GM21447 (cell line): ENCODE data around the gene SH3BP2.

Experiments used
- ATAC-seq: cut with Tn5 transposase; IDR thresholded peaks from one replicate; pipeline ENCODE4 v1.9.1; 2021; ENCODE audit not compliant: unreplicated experiment

SH3BP2 gene

DNA sequence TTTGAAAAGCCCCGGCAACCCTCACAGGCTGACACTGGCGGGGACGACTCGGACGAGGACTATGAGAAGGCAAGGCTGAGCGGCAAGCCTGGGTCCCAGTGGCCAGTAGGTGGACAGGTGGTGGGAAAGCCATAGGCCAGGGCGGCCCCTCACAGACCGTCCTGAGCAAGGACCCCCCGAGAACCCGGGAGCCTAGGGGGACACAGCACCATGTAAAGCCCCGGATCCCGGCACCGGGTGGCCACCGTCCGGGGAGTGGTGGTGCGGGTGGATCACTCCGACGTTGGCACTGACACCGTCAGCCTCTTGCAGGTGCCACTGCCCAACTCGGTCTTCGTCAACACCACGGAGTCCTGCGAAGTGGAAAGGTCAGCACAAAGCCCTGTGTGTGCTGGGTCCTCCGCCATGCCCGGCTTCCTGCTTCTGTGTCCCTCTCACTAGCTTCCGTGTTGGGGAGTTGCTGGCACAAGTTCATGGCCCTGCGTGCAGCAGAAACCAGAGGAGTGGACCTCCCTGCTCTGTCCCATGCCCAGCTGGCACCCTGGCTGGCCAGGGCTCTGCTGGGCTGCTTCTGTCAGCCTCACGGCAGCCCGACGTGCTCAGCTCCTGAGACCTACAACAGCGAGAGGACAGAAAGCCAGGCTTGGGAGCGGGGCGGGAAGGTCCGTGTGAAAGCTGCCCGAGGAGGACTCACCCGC is 38.9 kb downstream of the SH3BP2 start:
- no peak for ATAC-seq

DNA sequence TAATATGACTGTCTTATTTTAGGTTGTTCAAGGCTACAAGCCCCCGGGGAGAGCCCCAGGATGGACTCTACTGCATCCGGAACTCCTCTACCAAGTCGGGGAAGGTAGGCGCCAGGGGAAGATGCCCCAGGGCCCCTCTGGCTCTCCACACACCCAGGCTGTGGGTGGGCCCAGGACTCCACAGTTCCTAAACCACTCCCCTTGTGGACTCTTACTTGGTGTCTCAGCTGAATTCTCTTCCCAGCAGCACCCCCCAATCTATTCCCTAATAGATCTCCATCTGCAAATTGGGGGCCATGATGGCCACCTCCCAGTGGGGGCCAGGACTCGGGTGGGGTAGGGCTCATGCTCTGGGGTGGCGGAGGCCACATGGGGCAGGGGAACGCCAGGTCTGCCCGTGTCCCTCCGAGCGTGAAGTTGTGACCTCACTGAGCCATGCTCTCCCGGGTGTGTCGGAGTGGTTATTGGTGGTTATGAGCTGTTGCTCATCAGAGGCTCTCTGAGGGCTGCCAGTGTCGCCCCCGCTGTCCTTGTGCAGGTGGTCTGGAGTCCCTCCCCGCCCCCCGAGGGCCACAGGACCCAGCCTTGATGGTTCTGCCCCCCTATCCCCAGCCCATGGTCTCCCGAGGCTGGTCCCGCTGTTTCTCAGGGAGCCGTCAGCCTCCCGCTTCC is 39.6 kb downstream of the SH3BP2 start:
- peak; percentile 70 for ATAC-seq

DNA sequence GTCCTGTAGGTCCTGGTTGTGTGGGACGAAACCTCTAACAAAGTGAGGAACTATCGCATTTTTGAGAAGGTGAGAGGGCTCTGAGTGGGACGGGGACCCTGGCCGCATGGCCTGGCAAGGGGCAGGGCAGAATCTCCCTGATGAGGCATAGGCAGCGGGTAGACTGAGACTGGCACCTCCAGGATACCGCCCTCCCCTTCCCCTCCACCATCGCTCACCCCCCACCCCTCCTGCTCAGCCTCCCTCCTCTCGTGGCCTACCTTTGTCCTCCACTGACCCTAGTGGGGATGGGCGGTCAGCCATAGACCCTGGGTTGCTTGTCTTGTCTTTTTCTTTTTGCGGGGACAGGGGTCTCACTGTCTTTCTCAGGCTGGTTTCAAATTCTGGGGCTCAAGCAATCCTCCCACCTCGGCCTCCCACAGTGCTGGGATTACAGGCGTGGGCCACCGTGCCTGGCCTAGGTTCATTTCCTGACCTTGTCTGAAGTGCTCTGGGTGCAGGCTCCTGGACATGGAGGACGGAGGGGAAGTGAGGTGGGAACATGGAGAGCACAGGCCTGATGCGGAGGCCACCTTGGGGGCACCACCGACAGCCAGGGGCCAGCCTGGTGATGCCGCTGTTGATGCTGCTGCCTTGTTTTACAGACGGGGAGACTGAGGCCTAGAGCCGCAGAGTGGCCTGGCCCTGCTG is 40.2 kb downstream of the SH3BP2 start:
- ATAC-seq, result no peak

DNA sequence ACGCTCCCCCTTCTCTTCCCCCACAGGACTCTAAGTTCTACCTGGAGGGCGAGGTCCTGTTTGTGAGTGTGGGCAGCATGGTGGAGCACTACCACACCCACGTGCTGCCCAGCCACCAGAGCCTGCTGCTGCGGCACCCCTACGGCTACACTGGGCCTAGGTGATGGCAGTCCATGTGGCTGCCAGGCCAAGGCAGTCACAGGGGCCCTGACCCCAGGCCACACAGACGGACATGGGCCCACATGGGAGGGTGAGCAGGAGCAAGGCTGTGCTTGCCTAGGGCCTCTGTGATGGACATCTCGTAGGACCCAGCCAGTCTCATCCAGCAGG is 40.8 kb downstream of the SH3BP2 start:
- no peak for ATAC-seq

DNA sequence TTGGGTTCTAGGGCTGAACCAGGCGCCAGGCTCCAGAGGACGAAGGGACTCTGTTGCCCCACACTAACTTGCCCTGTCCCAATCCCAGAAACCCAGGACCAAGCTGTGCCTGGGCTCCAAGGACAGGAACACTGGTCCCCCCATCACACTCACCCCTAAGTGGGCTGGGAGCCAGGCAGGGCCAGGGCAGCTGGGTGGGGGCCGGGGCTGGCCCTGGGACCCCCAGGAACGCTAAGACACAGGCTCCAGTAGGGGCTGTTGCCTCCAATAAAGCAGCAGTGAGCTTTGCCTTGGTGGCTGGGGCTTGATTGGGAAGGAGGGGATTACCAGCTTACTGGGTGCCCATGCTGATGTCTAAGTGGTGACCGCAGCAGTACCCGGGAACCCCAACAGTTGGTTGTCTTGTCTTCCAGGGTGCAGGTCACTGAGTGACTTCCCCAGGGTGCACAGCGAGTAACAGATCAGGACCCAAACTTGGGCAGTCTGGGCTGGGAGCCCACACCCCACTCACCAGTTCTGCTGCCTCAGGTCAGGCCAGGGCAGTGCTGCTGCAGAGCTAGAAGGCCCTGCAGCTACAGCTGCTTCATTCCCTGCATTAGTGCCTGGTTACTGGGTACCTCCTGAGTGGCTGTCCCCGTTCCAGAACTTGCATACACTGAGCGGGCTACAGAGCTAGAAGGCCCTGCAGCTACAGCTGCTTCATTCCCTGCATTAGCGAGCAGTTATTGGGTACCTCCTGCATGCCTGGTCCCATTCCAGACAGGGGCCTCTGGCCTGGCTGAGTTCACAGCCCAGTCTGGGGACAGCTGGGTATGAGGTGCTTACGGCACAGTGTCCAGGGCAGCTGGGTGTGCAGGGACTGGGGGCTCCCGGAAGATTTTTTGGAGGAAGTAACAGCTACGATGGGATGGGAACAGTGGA is 41.4 kb downstream of the SH3BP2 start:
- ATAC-seq, result no peak

GRCh38 chr4:2835978-2836377 is 43.1 kb downstream of the SH3BP2 start:
- no peak for ATAC-seq

DNA sequence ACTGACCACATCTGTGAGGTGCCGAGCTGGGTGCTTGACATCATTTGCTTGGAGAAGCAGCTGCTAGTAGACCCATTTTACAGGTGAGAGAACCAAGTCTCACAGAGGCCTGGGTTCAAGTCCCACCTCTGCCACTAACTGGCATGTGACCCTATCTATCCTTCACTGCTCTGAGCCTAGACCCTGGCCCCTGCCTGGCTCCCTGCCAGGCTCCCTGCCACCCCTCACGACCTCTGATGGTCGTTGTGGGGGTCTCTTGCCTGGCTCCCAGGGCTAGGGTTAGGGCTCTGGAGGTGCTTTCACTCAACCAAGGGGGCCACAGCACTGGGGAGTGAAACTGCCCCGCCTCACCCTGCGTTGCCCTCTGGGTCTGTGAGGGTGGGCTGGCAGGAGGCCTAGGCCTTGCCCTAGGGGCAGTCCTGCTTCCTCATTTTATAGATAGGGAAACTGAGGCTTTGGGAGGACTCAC is 43.5 kb downstream of the SH3BP2 start:
- ATAC-seq, result no peak

- ATAC-seq, result no peak
These were observed 44.4 kb downstream of the SH3BP2 start for GRCh38 chr4:2837110-2837903.

- no peak for ATAC-seq
These were observed 45.1 kb downstream of the SH3BP2 start for GRCh38 chr4:2837904-2838496.

DNA sequence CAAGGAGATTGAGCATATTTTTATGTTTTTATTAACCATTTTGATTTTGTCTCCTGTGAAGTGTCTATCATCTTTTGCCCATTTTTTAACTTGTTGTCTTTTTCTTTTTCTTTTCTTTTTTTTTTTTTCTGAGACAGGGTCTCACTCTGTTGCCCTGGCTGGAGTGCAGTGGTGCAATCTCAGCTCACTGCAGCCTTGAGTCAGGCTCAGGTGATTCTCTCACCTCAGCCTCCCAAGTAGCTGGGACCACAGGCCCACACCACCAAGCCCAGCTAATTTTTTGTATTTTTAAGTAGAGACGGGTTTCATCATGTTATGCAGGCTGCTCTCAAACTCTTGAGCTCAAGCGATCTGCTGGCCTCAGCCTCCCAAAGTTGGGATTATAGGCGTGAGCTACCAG is 46.2 kb downstream of the SH3BP2 start:
- ATAC-seq, result no peak

DNA sequence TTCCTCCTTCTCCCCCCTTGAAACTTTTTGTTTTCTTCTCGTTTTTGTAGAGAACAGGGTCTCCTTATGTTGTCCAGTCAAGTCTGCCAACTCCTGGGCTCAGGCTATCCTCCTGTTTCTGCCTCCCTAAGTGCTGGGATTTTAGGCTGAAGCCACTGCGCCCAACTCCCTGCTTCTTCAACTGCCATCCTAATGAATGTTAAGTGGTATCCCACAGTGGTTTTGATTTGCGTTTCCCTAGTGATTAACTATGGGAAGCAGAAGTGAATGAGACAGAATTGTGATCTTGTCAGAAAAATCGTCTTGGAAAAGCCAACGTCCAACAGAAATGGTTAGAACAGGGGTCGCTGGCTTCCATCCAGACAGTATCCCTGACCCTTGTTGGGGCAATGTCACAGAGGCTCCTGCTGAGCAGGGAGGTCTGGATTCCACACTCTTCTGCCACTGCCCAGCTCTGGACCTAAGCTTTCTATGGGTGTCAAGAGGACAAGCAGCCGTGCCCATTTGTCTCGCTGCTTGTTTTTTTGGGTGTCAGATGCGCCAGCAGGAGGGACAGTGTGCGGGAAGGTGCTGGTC is 49.9 kb downstream of the SH3BP2 start:
- no peak for ATAC-seq

DNA sequence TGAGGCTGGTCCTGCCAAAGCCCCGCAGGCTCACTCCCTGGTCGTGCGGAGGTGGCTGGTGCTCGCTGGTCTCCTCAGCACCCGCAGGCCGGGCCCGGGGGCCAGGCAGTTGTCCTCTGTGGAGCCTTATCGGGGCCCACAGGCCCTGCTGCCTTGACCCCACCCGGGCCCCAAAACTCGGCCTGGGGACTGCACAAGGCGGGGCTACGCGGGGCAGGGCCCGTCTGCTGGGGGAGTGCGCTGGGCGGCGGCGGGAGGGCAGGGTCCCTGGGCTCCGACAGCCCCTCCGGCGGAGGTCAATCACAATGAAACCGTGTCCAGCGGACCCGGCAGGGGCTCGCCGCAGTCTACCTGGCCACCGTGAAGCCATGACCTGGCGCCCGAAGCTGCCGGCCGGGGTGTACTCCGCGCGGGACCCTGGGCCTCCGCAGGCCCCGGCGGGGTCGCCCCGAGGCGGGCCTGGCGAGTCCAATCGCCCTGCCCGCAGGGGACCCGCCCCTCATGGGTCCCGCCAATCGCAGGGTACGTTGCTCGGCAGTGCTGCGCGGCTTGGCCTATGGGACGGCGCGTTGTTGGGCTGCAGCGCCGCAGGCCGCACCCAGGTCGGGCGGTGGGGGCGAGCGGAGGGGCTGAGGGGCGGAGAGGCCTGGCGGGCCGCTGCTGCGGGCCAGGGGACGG is 50.5 kb downstream of the SH3BP2 start, which contains the start of gene ADD1:
Gene ADD1, plus strand, starts transcription at position 582 of the 678 bp plus-strand sequence. CDS start 32,072 bp downstream, outside the sequence.
- ATAC-seq, result peak; percentile 60

DNA sequence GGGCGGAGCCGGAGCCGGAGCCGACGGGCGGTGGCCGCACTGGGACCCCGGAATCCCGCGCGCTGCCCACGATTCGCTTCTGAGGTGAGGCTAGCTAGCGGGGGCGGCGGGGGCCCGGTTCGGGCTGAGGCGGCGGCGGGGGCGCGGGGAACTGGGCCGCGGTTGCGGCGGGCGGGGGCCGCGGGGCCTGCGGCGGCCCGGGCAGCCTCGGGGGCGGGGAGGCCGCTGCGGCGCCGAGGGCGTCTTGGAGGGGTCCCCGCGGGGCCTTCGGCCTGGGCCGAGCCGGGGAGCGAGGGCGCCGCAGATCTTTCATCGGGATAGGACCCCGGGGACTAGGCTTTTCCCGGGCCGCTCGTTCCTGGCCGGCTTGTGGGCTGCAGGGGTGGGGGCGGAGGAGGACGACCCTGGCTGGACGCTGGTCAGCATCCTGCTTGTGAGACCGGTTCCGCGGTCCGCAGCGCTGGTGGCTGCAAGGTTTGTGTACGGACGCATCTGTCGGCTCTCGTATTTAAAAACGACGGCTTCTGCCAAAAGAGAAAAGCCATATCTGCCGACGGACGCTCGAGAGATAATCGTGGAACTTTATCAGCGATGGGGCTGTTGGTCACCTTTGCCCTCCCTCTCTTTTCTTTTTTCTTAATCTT is 51.2 kb downstream of the SH3BP2 start:
- peak; percentile 3 for ATAC-seq

DNA sequence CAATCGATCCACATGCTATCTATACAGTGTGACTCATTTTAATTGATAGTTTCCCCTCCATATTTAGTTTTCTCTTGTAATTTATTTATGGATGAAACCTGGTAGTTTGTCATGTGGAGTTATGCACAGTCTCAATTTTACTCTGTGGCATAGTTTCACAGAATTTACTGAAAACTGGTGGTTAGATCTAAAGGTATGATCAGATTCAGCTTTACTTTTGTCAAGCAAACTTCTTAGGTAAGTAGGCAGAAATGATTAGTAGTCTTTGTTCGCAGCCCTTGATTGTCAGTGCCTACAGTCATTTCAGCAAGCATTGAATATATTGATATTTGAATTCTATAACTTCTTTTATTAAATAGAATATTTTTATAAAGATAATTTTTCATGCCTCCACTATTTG is 53.3 kb downstream of the SH3BP2 start:
- no peak for ATAC-seq

DNA sequence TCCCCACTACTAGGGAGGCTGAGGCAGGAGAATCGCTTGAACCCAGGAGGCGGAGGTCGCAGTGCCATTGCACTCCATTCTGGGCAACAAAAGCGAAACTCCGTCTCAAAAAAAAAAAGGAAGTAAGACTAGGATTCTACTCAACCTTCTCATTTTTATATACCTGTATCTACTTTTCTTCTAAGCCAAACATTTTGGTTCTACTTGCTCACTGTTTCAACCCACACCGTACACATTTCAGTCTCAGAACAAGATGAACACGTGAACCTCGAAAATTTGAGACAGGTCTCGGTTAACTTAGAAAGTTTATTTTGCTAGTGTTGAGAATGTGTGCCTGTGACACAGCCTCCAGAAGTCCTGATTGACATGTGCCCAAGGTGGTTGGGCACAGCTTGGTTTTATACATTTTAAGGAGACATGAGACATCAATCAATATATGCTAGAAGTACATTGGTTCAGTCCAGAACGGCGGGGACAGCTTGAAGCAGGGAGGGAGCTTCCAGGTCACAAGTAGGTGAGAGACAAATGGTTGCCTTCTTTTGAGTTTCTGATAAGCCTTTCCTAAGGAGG is 54.5 kb downstream of the SH3BP2 start:
- ATAC-seq, result no peak

GRCh38 chr4:2848449-2848848 is 55.6 kb downstream of the SH3BP2 start:
- no peak for ATAC-seq

GRCh38 chr4:2849267-2850152 is 56.6 kb downstream of the SH3BP2 start:
- no peak for ATAC-seq
